ENCODE data around the gene CCDC179.

Gene CCDC179

DNA sequence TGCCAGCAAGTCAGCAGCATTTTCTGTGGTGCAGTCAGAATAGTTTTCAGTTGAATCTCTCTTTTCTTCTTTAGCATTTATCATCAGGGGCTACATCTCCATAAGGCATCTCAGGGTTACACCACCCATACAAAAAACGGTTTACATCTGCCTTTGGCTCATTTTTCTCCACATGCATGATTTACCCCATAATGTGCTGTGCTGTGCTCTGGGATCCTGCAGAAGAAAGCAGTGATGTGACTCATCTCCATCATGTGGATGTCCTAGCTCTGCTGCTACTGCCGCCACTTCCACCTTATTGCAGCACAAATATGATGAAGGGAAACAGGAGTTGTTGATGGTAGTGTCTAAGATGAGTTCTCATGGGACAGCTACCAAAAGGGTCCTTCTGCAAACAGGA lies 30.0 kb upstream of the CCDC179 start:
- no peak for TF ChIP-seq SIN3A (IDR thresholded peaks at IDR 0.05; ENCODE audit: borderline replicate concordance, insufficient read depth, low read length)
- TF ChIP-seq, protein P1, sequence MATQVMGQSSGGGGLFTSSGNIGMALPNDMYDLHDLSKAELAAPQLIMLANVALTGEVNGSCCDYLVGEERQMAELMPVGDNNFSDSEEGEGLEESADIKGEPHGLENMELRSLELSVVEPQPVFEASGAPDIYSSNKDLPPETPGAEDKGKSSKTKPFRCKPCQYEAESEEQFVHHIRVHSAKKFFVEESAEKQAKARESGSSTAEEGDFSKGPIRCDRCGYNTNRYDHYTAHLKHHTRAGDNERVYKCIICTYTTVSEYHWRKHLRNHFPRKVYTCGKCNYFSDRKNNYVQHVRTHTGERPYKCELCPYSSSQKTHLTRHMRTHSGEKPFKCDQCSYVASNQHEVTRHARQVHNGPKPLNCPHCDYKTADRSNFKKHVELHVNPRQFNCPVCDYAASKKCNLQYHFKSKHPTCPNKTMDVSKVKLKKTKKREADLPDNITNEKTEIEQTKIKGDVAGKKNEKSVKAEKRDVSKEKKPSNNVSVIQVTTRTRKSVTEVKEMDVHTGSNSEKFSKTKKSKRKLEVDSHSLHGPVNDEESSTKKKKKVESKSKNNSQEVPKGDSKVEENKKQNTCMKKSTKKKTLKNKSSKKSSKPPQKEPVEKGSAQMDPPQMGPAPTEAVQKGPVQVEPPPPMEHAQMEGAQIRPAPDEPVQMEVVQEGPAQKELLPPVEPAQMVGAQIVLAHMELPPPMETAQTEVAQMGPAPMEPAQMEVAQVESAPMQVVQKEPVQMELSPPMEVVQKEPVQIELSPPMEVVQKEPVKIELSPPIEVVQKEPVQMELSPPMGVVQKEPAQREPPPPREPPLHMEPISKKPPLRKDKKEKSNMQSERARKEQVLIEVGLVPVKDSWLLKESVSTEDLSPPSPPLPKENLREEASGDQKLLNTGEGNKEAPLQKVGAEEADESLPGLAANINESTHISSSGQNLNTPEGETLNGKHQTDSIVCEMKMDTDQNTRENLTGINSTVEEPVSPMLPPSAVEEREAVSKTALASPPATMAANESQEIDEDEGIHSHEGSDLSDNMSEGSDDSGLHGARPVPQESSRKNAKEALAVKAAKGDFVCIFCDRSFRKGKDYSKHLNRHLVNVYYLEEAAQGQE (IDR thresholded peaks at IDR 0.05; ENCODE audit: insufficient read depth in 1 of 2, low read depth in 2 of 2, low read length in 2 of 2), result no peak
- TF ChIP-seq FOXP2 (optimal IDR thresholded peaks at IDR 0.05; ENCODE audit: borderline replicate concordance, extremely low read depth, extremely low read length, insufficient read depth), result no peak
- no peak for TF ChIP-seq POLR2AphosphoS5 (IDR thresholded peaks at IDR 0.05; ENCODE audit: low read depth, low read length)
- no peak for TF ChIP-seq TAF1 (IDR thresholded peaks at IDR 0.05; ENCODE audit: borderline replicate concordance, insufficient read depth, low read length)

GRCh38 chr11:22884217-22884616 lies 23.9 kb upstream of the CCDC179 start:
- no peak for TF ChIP-seq POLR2AphosphoS5 (IDR thresholded peaks at IDR 0.05; ENCODE audit: low read depth, low read length)
- TF ChIP-seq FOXP2 (optimal IDR thresholded peaks at IDR 0.05; ENCODE audit: borderline replicate concordance, extremely low read depth, extremely low read length, insufficient read depth), result no peak
- no peak for TF ChIP-seq SIN3A (IDR thresholded peaks at IDR 0.05; ENCODE audit: borderline replicate concordance, insufficient read depth, low read length)
- TF ChIP-seq, protein P1 (IDR thresholded peaks at IDR 0.05; ENCODE audit: insufficient read depth in 1 of 2, low read depth in 2 of 2, low read length in 2 of 2), result no peak
- TF ChIP-seq TAF1 (IDR thresholded peaks at IDR 0.05; ENCODE audit: borderline replicate concordance, insufficient read depth, low read length), result no peak

GRCh38 chr11:22879630-22880029 lies 19.4 kb upstream of the CCDC179 start:
- TF ChIP-seq FOXP2 (optimal IDR thresholded peaks at IDR 0.05; ENCODE audit: borderline replicate concordance, extremely low read depth, extremely low read length, insufficient read depth) (no peak), SIN3A (IDR thresholded peaks at IDR 0.05; ENCODE audit: borderline replicate concordance, insufficient read depth, low read length) (no peak), TAF1 (IDR thresholded peaks at IDR 0.05; ENCODE audit: borderline replicate concordance, insufficient read depth, low read length) (no peak), POLR2AphosphoS5 (IDR thresholded peaks at IDR 0.05; ENCODE audit: low read depth, low read length) (no peak)

DNA sequence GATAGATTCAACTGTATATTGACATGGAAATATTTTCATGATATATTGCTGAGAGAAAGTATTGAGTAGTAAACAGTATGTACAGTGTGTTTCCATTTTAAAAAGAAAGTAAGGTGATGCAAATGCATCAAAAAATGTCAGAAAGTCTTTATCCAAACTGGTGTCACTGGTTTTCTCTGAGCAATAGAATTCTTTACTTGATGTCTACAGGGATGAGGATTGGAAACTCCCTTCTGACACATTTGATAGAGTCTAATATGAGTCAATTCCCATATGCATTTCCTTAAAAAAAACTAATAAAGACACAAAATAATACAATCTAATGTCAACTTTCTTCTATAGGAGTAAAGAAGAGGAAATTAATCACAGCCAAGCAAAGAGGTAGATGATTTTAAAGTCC lies 18.3 kb upstream of the CCDC179 start:
- TF ChIP-seq, protein P1 (IDR thresholded peaks at IDR 0.05; ENCODE audit: insufficient read depth in 1 of 2, low read depth in 2 of 2, low read length in 2 of 2), result no peak
- TF ChIP-seq TAF1 (IDR thresholded peaks at IDR 0.05; ENCODE audit: borderline replicate concordance, insufficient read depth, low read length) (no peak), POLR2AphosphoS5 (IDR thresholded peaks at IDR 0.05; ENCODE audit: low read depth, low read length) (no peak), SIN3A (IDR thresholded peaks at IDR 0.05; ENCODE audit: borderline replicate concordance, insufficient read depth, low read length) (no peak), FOXP2 (optimal IDR thresholded peaks at IDR 0.05; ENCODE audit: borderline replicate concordance, extremely low read depth, extremely low read length, insufficient read depth) (no peak)

- TF ChIP-seq POLR2AphosphoS5 (IDR thresholded peaks at IDR 0.05; ENCODE audit: low read depth, low read length), result no peak
- TF ChIP-seq FOXP2 (optimal IDR thresholded peaks at IDR 0.05; ENCODE audit: borderline replicate concordance, extremely low read depth, extremely low read length, insufficient read depth), result no peak
- TF ChIP-seq, protein P1 (IDR thresholded peaks at IDR 0.05; ENCODE audit: insufficient read depth in 1 of 2, low read depth in 2 of 2, low read length in 2 of 2), result no peak
- no peak for TF ChIP-seq TAF1 (IDR thresholded peaks at IDR 0.05; ENCODE audit: borderline replicate concordance, insufficient read depth, low read length)
- no peak for TF ChIP-seq SIN3A (IDR thresholded peaks at IDR 0.05; ENCODE audit: borderline replicate concordance, insufficient read depth, low read length)
Measured at GRCh38 chr11:22878039-22878438, 17.8 kb upstream of the CCDC179 start.

Measured in PFSK-1 (cell line).